Ovary (tissue), 9 donors: ENCODE results near the gene ZNF592. TPM values are rescaled to one million over a fixed set of nuclear protein-coding genes. Genes with fewer than 3 reads are reported as not detected.
"Not testable (repeated sequence)": the region's sequence is repeated elsewhere in the genome, so short reads cannot be mapped to it uniquely, and the experiment has no call there.

Experiments used
- DNase-seq, 5 donors: peaks; one replicate each; pipeline ENCODE4 v3.0.0-alpha.2; 2019 to 2020
- H3K27ac ChIP-seq, 2 donors: fragments of 200-600 bp; one replicate each; pipeline versions ENCODE4 v1.5.1 to v1.8.0; 2019 to 2022
- H3K27me3 ChIP-seq: fragments of 200-600 bp; one replicate; pipeline ENCODE4 v1.8.0; 2022
- H3K36me3 ChIP-seq: fragments of 200-600 bp; sonication (generic); one replicate; pipeline ENCODE4 v1.5.1; 2019
- H3K4me1 ChIP-seq: one replicate; pipeline ENCODE4 v1.8.1; 2013; ENCODE audit warnings: mild to moderate bottlenecking, moderate library complexity; ENCODE audit not compliant: insufficient read depth
- H3K4me3 ChIP-seq: fragments of 200-600 bp; sonication (generic); one replicate; pipeline ENCODE4 v1.5.1; 2017
- H3K9me3 ChIP-seq, 2 donors: fragments of 200-600 bp in 1 of 2; sonication (generic) in 1 of 2; one replicate each; pipeline versions ENCODE4 v1.5.1 to v1.8.1; 2013 to 2019; ENCODE audit warnings: mild to moderate bottlenecking in 1 of 2, moderate library complexity in 1 of 2
- CTCF ChIP-seq, 3 donors: fragments of 450-650 bp in 2 of 3; fragments of 200-600 bp in 1 of 3; IDR thresholded peaks; one replicate each; pipeline versions ENCODE4 v1.5.1 to v1.8.0; 2016 to 2022; ENCODE audit warnings: antibody characterized with exemption in 3 of 3, mild to moderate bottlenecking in 1 of 3
- EP300 ChIP-seq: sonication (generic); formaldehyde crosslinking; IDR thresholded peaks from one replicate; pipeline ENCODE4 v1.6.1; 2017; ENCODE audit warnings: antibody characterized with exemption
- POLR2A ChIP-seq: fragments of 450-650 bp; IDR thresholded peaks from one replicate; pipeline ENCODE4 v1.6.1; 2017; ENCODE audit warnings: antibody characterized with exemption, mild to moderate bottlenecking, moderate library complexity
- WGBS, 3 donors: extraction: QIAGEN DNeasy Blood & Tissue Kit in 1 of 3; methylation state at CpG; one replicate each; pipeline versions ENCODE4 v1.1.5 to v1.1.7; 2013 to 2017; 5-methylcytosine and 5-hydroxymethylcytosine counted together
- intact Hi-C, 4 donors: fragments of 100-400 bp; cut with DNase I; formaldehyde crosslinking; loops; one replicate each; pipeline versions ENCODE4 v1.11.0 to v1.15.1; 2022 to 2023
- polyA plus RNA-seq, 2 donors: library from polyadenylated mRNA; stranded (reverse); fragments of 200-250 nt in 1 of 2; fragments of 350-450 nt in 1 of 2; fragmentation: Illumina TruSeq in 1 of 2; extraction: RNeasy Lipid Tissue Mini Kit (QIAGEN cat#74804) in 1 of 2; gene quantifications; one replicate each; pipeline ENCODE4 v1.2.3, GENCODE V29; 2013 to 2014
- total RNA-seq, 7 donors: library from RNA; depleted of rRNA in 2 of 7; stranded (reverse); fragments of >200 nt in 2 of 7; fragmentation: NEBNext Ultra II Directional in 3 of 7; extraction: Animal tissue kit (Norgen Biotek cat#: 25700) in 3 of 7; gene quantifications; one replicate each; pipeline versions ENCODE4 v1.1.0 to v1.2.4, GENCODE V29; 2016 to 2023
- donor health status: DM: no; HTN: no; CAD: no; lungs with moderate emphysema.
- donor health status: DM: no; HTN: no; CAD: no.
- donor health status: Bipolar disorder and iron deficiency.
- donor health status: DM: yes; HTN: yes; CAD: no.
- donor health status: DM: no; HTN: no; CAD: no.
- donor health status: DM: yes; HTN: yes; CAD: no.

Gene ZNF592
- total and polyA plus RNA-seq, 9 donors = 10.9 to 37.3 (median 23.7) TPM

GRCh38 chr15:84734794-84735479 lies 13.5 kb upstream of the ZNF592 start:
- intact Hi-C loops = no loop called here
- 54 to 63% (median 57%) methylated on average over 7 of the region's 7 CpGs for WGBS, 3 donors

GRCh38 chr15:84735480-84736061 lies 12.8 kb upstream of the ZNF592 start:
- DNase-seq, H3K36me3 ChIP-seq, H3K9me3 ChIP-seq, H3K4me3 ChIP-seq, H3K27me3 ChIP-seq, H3K4me1 ChIP-seq, intact Hi-C loops, H3K27ac ChIP-seq: not testable (repeated sequence)
- 83 to 86% (median 85%) methylated on average over 9 of the region's 9 CpGs for WGBS, 3 donors

More at GRCh38 chr15:84734794-84735479, 13.5 kb upstream of the ZNF592 start:
- no peaks in the 10 kb centered on the region for H3K9me3 ChIP-seq
- no peak overlapping the region for H3K4me3 ChIP-seq
- H3K4me1 ChIP-seq = no peaks in the 10 kb centered on the region
- no peak for DNase-seq
- no peaks in the 10 kb centered on the region for H3K27me3 ChIP-seq
- H3K36me3 ChIP-seq = no peaks in the 10 kb centered on the region
- TF ChIP-seq EP300 = no peak
- TF ChIP-seq CTCF (IDR thresholded peaks at IDR 0.05) = no peak
- no peak for TF ChIP-seq POLR2A
- H3K27ac ChIP-seq = no peak overlapping the region

- no peak overlapping the region for H3K27ac ChIP-seq
- no peak for TF ChIP-seq CTCF (IDR thresholded peaks at IDR 0.05)
- TF ChIP-seq EP300 = no peak
- TF ChIP-seq POLR2A = no peak
- no peak for DNase-seq
- WGBS, 3 donors = 96 to 97% (median 96%) methylated on average over 5 of the region's 5 CpGs
- H3K4me3 ChIP-seq = no peak overlapping the region
- no peaks in the 10 kb centered on the region for H3K36me3 ChIP-seq
- no peaks in the 10 kb centered on the region for H3K4me1 ChIP-seq
- intact Hi-C loops = no loop called here
- no peaks in the 10 kb centered on the region for H3K27me3 ChIP-seq
- H3K9me3 ChIP-seq = no peaks in the 10 kb centered on the region
Measured at GRCh38 chr15:84736375-84736774, 12.0 kb upstream of the ZNF592 start.

GRCh38 chr15:84737005-84737404 lies 11.4 kb upstream of the ZNF592 start:
- H3K4me1 ChIP-seq = no peaks in the 10 kb centered on the region
- H3K4me3 ChIP-seq = no peak overlapping the region
- DNase-seq = no peak
- intact Hi-C loops = no loop called here
- H3K9me3 ChIP-seq = no peaks in the 10 kb centered on the region
- no peak overlapping the region for H3K27ac ChIP-seq
- TF ChIP-seq CTCF (IDR thresholded peaks at IDR 0.05) = no peak
- no peak for TF ChIP-seq POLR2A
- no peak for TF ChIP-seq EP300
- WGBS, 3 donors = 68 to 81% (median 71%) methylated on average over 2 of the region's 2 CpGs
- no peaks in the 10 kb centered on the region for H3K36me3 ChIP-seq
- H3K27me3 ChIP-seq = no peaks in the 10 kb centered on the region

GRCh38 chr15:84740691-84741090 lies 7.7 kb upstream of the ZNF592 start:
- H3K4me3 ChIP-seq = no peak overlapping the region
- intact Hi-C loops = loop anchor here in 2 of 4 donors (10.0 kb wide), 3 partner anchors 56 to 174 kb away; partner anchors contain the start of gene ALPK3 (in 1 of the 2)
- no peaks in the 10 kb centered on the region for H3K9me3 ChIP-seq
- H3K27me3 ChIP-seq = no peaks in the 10 kb centered on the region
- H3K36me3 ChIP-seq = no peaks in the 10 kb centered on the region
- no peaks in the 10 kb centered on the region for H3K4me1 ChIP-seq
- TF ChIP-seq CTCF (IDR thresholded peaks at IDR 0.05) (no peak), EP300 (no peak), POLR2A (no peak)
- no peak overlapping the region for H3K27ac ChIP-seq
- no peak for DNase-seq
- 81 to 92% (median 86%) methylated on average over 4 of the region's 4 CpGs for WGBS, 3 donors
